ENCODE results near the gene GABBR2.

DNA sequence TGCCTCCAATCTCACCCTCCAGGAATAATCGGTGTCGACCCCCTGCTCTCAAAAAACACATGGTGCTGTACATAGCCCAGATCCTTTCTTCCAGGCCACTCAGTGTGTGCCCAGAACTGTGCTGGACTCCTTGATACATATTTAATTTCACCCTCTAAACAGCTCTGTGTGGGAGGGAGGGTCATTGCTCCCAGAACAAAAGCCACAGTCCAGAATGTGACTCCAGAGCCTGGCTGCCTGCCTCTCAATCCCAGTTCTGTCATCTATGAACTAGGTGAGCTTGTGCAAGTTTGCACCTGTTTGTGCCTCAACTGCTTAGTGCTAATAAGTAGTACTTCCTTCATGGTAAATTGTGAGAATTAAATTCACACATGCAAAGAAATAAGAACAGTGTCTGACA is 93.1 kb downstream of the GABBR2 start:
- TF ChIP-seq, protein P1, sequence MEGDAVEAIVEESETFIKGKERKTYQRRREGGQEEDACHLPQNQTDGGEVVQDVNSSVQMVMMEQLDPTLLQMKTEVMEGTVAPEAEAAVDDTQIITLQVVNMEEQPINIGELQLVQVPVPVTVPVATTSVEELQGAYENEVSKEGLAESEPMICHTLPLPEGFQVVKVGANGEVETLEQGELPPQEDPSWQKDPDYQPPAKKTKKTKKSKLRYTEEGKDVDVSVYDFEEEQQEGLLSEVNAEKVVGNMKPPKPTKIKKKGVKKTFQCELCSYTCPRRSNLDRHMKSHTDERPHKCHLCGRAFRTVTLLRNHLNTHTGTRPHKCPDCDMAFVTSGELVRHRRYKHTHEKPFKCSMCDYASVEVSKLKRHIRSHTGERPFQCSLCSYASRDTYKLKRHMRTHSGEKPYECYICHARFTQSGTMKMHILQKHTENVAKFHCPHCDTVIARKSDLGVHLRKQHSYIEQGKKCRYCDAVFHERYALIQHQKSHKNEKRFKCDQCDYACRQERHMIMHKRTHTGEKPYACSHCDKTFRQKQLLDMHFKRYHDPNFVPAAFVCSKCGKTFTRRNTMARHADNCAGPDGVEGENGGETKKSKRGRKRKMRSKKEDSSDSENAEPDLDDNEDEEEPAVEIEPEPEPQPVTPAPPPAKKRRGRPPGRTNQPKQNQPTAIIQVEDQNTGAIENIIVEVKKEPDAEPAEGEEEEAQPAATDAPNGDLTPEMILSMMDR (conservative IDR thresholded peaks at IDR 0.05): no peak
- no peak for TF ChIP-seq ZFX (IDR thresholded peaks at IDR 0.05)
